Activated CD8-positive, alpha-beta memory T cell treated with anti-CD3 and anti-CD28 coated beads, Interleukin-2, amount 50 U/mL, for 24 hours (primary cell): ENCODE measurements around the gene RPS6KB2.
"Not testable (repeated sequence)": the region's sequence is repeated elsewhere in the genome, so short reads cannot be mapped to it uniquely, and the experiment has no call there.

Experiments used
- DNase-seq: peaks from one replicate; pipeline ENCODE4 v3.0.0-alpha.2; 2020; ENCODE audit errors: extremely low read depth

Gene RPS6KB2

DNA sequence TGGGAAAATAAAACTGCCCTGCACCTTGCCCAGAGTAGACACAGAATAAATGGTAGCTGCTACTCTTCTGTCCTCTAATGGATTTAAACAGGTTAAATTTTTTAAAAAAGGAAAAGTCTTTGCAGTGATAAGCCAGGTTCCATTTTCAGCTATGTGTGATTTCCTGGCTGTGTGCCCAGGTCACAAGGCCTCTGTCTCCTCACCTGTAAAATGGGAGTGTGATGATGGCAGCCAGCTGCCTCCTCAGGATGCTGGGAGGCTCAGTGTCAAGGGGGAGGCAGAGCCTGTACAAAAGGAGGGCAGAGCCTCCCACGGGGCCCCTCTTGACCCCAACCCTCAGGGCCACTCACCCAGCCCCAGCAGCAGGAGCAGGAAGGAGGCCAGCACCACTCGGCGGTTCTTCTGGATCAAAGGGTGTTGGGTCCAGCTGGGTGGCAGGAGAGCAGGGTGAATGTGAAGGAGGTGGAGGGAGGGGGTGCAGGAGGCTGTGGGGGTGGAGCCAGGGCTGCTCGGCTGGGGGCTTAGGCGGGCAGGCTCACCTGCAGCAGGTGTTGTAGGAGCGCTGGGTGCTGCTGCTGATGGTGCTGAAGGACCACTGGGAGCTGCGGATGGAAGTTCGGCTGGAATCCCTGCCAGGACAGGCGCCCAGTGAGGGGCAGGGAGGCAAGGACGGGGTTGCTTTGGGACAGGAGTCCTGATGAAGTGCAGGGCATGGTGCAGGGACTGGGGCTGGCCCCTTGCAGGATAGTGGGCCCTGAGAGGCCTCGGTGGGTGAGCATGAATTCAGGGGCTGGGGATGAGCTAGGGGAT is 38.9 kb downstream of the RPS6KB2 start:
- DNase-seq, result no peak

DNA sequence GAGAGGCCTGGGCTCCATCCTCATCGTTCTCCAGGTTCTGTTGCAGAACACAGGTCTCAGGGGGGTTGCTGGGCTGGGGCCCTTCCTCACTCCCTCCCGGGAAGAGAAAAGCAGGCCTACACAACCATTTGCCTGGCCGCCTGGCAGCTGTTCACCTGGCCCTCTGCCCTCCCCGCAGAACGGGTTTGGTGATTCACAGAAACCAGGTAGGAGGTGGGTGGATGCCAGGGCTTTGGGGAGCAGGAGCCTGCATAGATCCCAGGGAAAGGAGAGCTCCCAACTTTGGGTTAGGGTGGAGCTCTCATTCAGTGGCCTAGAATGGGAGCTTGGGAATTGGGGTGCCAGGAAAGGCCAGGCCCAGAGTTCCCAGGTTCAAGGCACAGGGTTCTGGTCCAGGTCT is 39.8 kb downstream of the RPS6KB2 start:
- no peak for DNase-seq

GRCh38 chr11:67468456-67468758 is 40.1 kb downstream of the RPS6KB2 start:
- no peak for DNase-seq

DNA sequence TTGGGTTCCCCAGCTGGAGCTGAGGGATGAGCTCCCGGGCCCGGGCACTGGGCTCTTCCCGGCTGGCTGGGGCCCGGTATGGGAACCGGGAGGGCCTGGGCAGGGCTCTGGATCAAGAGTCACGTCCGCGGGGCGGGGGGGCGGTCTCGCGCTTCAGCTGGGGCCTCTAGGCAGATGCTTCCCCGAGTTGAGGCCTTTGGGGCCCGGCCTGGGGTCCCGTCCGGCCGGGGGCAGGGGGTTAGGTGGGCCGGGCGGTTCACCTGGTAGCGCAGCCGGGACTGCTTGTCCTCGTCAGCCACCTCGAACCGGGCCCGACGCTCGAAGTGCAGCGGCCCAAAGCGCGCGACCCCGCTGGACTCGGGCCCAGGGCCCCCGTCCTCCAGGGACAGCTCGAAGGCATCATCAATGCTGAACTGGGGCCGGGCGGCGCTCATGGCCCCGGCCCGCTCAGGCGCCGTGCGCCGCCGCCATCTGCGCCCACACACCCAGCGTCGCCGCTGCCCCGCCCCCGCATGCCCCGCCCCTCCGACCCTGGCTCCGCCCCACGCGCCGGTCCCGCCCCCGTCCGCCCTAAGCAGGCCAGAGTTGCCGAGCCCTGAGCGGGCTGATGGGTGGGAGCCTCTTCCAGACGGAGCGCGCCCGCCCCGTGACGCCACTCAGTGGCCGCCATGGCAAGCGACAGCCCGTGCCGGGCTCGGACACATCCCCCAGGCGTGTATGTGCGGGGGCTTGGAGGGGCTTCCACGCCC is 40.6 kb downstream of the RPS6KB2 start, which contains the start of gene TMEM134:
Gene TMEM134 (minus strand): TSS at position 493 of the 749 bp plus-strand sequence. CDS start 59 bp downstream, at position 434.
- peak; percentile 64 for DNase-seq

GRCh38 chr11:67469508-67469811 is 41.2 kb downstream of the RPS6KB2 start:
- no peak for DNase-seq

GRCh38 chr11:67470337-67471002 is 42.2 kb downstream of the RPS6KB2 start:
- no peak for DNase-seq

DNA sequence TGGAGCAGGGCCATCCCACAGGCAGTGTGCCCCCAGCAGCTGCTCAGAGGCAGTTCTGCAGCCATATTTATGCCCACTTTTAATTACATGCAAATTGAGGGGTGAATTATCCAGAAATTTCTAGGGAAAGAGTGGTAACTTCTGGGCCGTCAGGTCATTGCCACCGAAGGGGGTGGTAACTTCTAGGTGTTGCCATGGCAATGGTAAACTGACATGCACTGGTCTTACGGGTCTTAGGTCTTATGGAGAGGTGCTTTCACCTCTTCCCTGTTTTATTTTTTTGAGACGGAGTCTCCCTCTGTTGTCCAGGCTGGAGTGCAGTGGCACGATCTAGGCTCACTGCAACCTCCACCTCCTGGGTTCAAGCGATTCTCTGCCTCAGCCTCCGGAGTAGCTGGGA is 44.6 kb downstream of the RPS6KB2 start:
- no peak for DNase-seq

- DNase-seq, result not testable (repeated sequence)
These were observed 48.4 kb downstream of the RPS6KB2 start for GRCh38 chr11:67476692-67477091.

- not testable (repeated sequence) for DNase-seq
These were observed 49.2 kb downstream of the RPS6KB2 start for GRCh38 chr11:67477344-67478050.

DNA sequence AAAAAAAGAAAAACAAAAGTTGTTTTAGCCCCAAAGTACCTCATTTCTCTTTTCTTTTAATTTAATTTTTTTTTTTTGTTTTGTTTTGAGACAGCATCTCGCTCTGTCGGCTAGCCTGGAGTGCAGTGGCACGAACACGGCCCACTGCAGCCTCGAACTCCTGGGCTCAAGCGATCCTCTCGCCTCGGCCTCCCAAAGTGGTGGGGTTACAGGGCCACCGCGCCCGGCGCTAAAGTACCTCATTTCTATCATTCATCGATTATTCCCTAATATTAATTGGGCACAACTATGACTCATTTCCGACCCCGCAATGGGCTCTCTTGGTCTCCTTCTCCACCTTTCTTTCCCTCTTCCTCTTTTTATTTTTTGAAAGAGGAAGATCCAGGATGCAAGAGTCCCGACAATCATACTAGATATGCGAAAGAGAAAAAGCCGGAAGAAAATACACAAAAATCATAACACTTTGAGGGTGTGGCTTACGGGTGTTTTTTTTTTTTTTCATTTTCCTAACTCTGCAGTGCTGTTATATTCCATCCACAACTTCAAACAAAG is 54.1 kb downstream of the RPS6KB2 start:
- no peak for DNase-seq

- DNase-seq, result peak; percentile 93
These were observed 54.8 kb downstream of the RPS6KB2 start, which contains the start of gene AIP for GRCh38 chr11:67482827-67483798. AIP (plus strand) TSS chr11:67483026; CDS start chr11:67483159, 133 bp downstream.

- DNase-seq, result no peak
These were observed 55.8 kb downstream of the RPS6KB2 start for GRCh38 chr11:67483831-67484665.

- no peak for DNase-seq
These were observed 56.6 kb downstream of the RPS6KB2 start for GRCh38 chr11:67484847-67485311.
